IMR-90 (cell line): ENCODE measurements around the gene IQCE. TPM values are rescaled to one million over a fixed set of nuclear protein-coding genes. Genes with fewer than 3 reads are reported as not detected.
A peak's percentile ranks its signal among the peaks of the same experiment; 100 is the strongest.

ENCODE experiments used
- ATAC-seq: fragments of 200-7000 bp; cut with Tn5 transposase; 2 replicates; pipeline ENCODE4 v1.9.1; 2020; ENCODE audit warnings: low read depth, mild to moderate bottlenecking, moderate library complexity
- BruUV-seq: library from RNA; stranded (reverse); fragments of 400-500 nt; replicated peaks from 2 replicates; lab custom pipeline; 2021; lab: Mats Ljungman, UMichigan
- CTCF ChIA-PET: fragments of 300-600 bp; formaldehyde crosslinking; extraction: SDS; loops from one replicate; lab custom pipeline; 2021; ENCODE audit warnings: antibody characterized with exemption; lab: Yijun Ruan, JAX
- POLR2A ChIA-PET: fragments of 300-600 bp; sonication (Branson Sonifier 250); formaldehyde crosslinking; loops from one replicate; lab custom pipeline; 2022; ENCODE audit warnings: antibody characterized with exemption; ENCODE audit not compliant: unreplicated experiment; lab: Charles Lee
- DNase-seq: peaks from one replicate; pipeline ENCODE4 v3.0.0; 2013
- H2AFZ ChIP-seq: replicated peaks from 2 replicates; pipeline ENCODE3; 2013; ENCODE audit warnings: low read length, mild to moderate bottlenecking; ENCODE audit not compliant: poor library complexity
- H2AK5ac ChIP-seq: 2 replicates; pipeline ENCODE4 v1.6.1; 2013; ENCODE audit warnings: low read depth, low read length, inconsistent platforms
- H2AK9ac ChIP-seq: replicated peaks from 2 replicates; pipeline ENCODE3; 2013; ENCODE audit warnings: mild to moderate bottlenecking, low read depth, low read length, moderate library complexity; ENCODE audit not compliant: poor library complexity
- H2BK120ac ChIP-seq: 2 replicates; pipeline ENCODE4 v1.6.1; 2013; ENCODE audit warnings: low read depth, low read length, inconsistent platforms
- H2BK15ac ChIP-seq: 3 replicates; pipeline ENCODE4 v1.6.1; 2013; ENCODE audit warnings: low read depth, low read length, inconsistent platforms
- H2BK20ac ChIP-seq: 2 replicates; pipeline ENCODE4 v1.6.1; 2013; ENCODE audit warnings: low read depth, mild to moderate bottlenecking, inconsistent platforms, low read length, moderate library complexity
- H2BK5ac ChIP-seq: 2 replicates; pipeline ENCODE4 v1.6.1; 2013; ENCODE audit warnings: mild to moderate bottlenecking, low read depth, low read length, inconsistent platforms; ENCODE audit not compliant: poor library complexity, severe bottlenecking
- H3K14ac ChIP-seq: replicated peaks from 2 replicates; pipeline ENCODE4 v1.6.1; 2013; ENCODE audit warnings: low read depth, low read length, inconsistent platforms
- H3K18ac ChIP-seq: 2 replicates; pipeline ENCODE4 v1.6.1; 2013; ENCODE audit warnings: low read depth, low read length, control low read depth
- H3K23ac ChIP-seq: 2 replicates; pipeline ENCODE4 v1.6.1; 2013; ENCODE audit warnings: low read depth, low read length, inconsistent platforms
- H3K27ac ChIP-seq: 2 replicates; pipeline ENCODE4 v1.5.1; 2013; ENCODE audit warnings: mild to moderate bottlenecking, control low read depth, low read length; ENCODE audit not compliant: insufficient read depth
- H3K27me3 ChIP-seq: 2 replicates; pipeline ENCODE4 v1.6.1; 2013; ENCODE audit warnings: low read length; ENCODE audit not compliant: control insufficient read depth, insufficient read depth
- H3K36me3 ChIP-seq: 2 replicates; pipeline ENCODE4 v1.6.1; 2013; ENCODE audit warnings: low read length, mixed read lengths; ENCODE audit not compliant: control insufficient read depth, insufficient read depth
- H3K4ac ChIP-seq: 2 replicates; pipeline ENCODE4 v1.6.1; 2013; ENCODE audit warnings: low read depth, low read length, inconsistent platforms
- H3K4me1 ChIP-seq: 2 replicates; pipeline ENCODE4 v1.6.1; 2013; ENCODE audit warnings: low read length, mixed read lengths; ENCODE audit not compliant: control insufficient read depth, insufficient read depth
- H3K4me2 ChIP-seq: 2 replicates; pipeline ENCODE4 v1.6.1; 2013; ENCODE audit warnings: low read depth, mild to moderate bottlenecking, control low read depth, low read length, moderate library complexity
- H3K4me3 ChIP-seq: 2 replicates; pipeline ENCODE4 v1.5.1; 2013; ENCODE audit warnings: low read depth, mild to moderate bottlenecking, control low read depth, low read length, moderate library complexity; ENCODE audit not compliant: insufficient read depth
- H3K56ac ChIP-seq: 2 replicates; pipeline ENCODE4 v1.6.1; 2013; ENCODE audit warnings: low read length, inconsistent platforms; ENCODE audit not compliant: insufficient read depth; ENCODE audit errors: extremely low read depth
- H3K79me1 ChIP-seq, 2 experiments: 2 replicates each; pipeline ENCODE4 v1.6.1; 2013; ENCODE audit warnings: low read length in 2 of 2, inconsistent platforms in 1 of 2, low read depth in 1 of 2
- H3K9ac ChIP-seq: 2 replicates; pipeline ENCODE4 v1.6.1; 2013; ENCODE audit warnings: low read depth, low read length, control low read depth
- H3K9me1 ChIP-seq: 2 replicates; pipeline ENCODE4 v1.6.1; 2013; ENCODE audit warnings: low read length, inconsistent platforms; ENCODE audit not compliant: insufficient read depth
- H3K9me3 ChIP-seq: 2 replicates; pipeline ENCODE4 v1.6.1; 2013; ENCODE audit warnings: low read length; ENCODE audit not compliant: control insufficient read depth, insufficient read depth
- H4K20me1 ChIP-seq: 2 replicates; pipeline ENCODE4 v1.6.1; 2013; ENCODE audit warnings: low read length, inconsistent platforms; ENCODE audit not compliant: insufficient read depth
- H4K5ac ChIP-seq: 2 replicates; pipeline ENCODE4 v1.6.1; 2013; ENCODE audit warnings: mild to moderate bottlenecking, low read depth, low read length, control low read depth
- H4K8ac ChIP-seq, 2 experiments: 2 replicates each; pipeline ENCODE4 v1.6.1; 2013; ENCODE audit warnings: low read depth in 2 of 2, low read length in 2 of 2, control low read depth in 1 of 2, inconsistent platforms in 1 of 2
- H4K91ac ChIP-seq: 2 replicates; pipeline ENCODE4 v1.6.1; 2013; ENCODE audit warnings: low read depth, low read length, inconsistent platforms; ENCODE audit not compliant: insufficient read depth
- BHLHE40 ChIP-seq: fragments of 150-350 bp; IDR thresholded peaks from 2 replicates; pipeline ENCODE4 v1.6.1; 2016; ENCODE audit warnings: mild to moderate bottlenecking, low read depth, low read length
- CEBPB ChIP-seq: IDR thresholded peaks from 2 replicates; pipeline ENCODE4 v1.6.1; 2012; ENCODE audit warnings: low read depth, low read length, improper control_type of control experiment
- CHD1 ChIP-seq: IDR thresholded peaks from 2 replicates; pipeline ENCODE4 v1.6.1; 2012; ENCODE audit warnings: low read depth, low read length, improper control_type of control experiment
- ELK1 ChIP-seq: fragments of 150-350 bp; IDR thresholded peaks from 2 replicates; pipeline ENCODE4 v1.6.1; 2016; ENCODE audit warnings: low read depth, mild to moderate bottlenecking, low read length, moderate library complexity, borderline replicate concordance
- FOS ChIP-seq: fragments of 150-350 bp; IDR thresholded peaks from 2 replicates; pipeline ENCODE4 v1.6.1; 2016; ENCODE audit warnings: low read depth, low read length
- MAFK ChIP-seq: IDR thresholded peaks from 2 replicates; pipeline ENCODE4 v1.6.1; 2012; ENCODE audit warnings: low read depth, low read length, improper control_type of control experiment
- MAZ ChIP-seq: IDR thresholded peaks from 2 replicates; pipeline ENCODE4 v1.6.1; 2012; ENCODE audit warnings: low read depth, mild to moderate bottlenecking, low read length, improper control_type of control experiment, moderate library complexity, borderline replicate concordance
- MXI1 ChIP-seq: IDR thresholded peaks from 2 replicates; pipeline ENCODE4 v1.6.1; 2012; ENCODE audit warnings: low read depth, mild to moderate bottlenecking, low read length, moderate library complexity, borderline replicate concordance
- NFE2L2 ChIP-seq: fragments of 150-350 bp; IDR thresholded peaks from 2 replicates; pipeline ENCODE4 v1.6.1; 2016; ENCODE audit warnings: low read depth, mild to moderate bottlenecking, low read length
- POLR2A ChIP-seq: IDR thresholded peaks from 2 replicates; pipeline ENCODE4 v1.6.1; 2012; ENCODE audit warnings: mild to moderate bottlenecking, low read depth, low read length
- RAD21 ChIP-seq: IDR thresholded peaks from 2 replicates; pipeline ENCODE4 v1.6.1; 2012; ENCODE audit warnings: low read length, improper control_type of control experiment
- RCOR1 ChIP-seq: IDR thresholded peaks from 2 replicates; pipeline ENCODE4 v1.6.1; 2012; ENCODE audit warnings: mild to moderate bottlenecking, low read length, improper control_type of control experiment; ENCODE audit not compliant: insufficient replicate concordance
- SMC3 ChIP-seq: fragments of 150-350 bp; IDR thresholded peaks from 2 replicates; pipeline ENCODE4 v1.6.1; 2016; ENCODE audit warnings: low read depth, mild to moderate bottlenecking, antibody characterized with exemption, low read length, moderate library complexity
- WGBS, 2 experiments: methylation state at CpG; one replicate each; pipeline versions ENCODE4 v1.1.5 to v1.1.7; 2013; ENCODE audit warnings: missing lambda C conversion rate in 2 of 2; ENCODE audit not compliant: insufficient read length in 1 of 2; ENCODE audit errors: extremely low coverage in 2 of 2; 5-methylcytosine and 5-hydroxymethylcytosine counted together
- dilution Hi-C: fragments of 300-500 bp; cut with HindIII; formaldehyde crosslinking; loops from one replicate; pipeline ENCODE4 v1.14.3; 2018; ENCODE audit warnings: low sequenced_read_pairs; ENCODE audit not compliant: unreplicated experiment
- in situ Hi-C: fragments of 300-500 bp; cut with MboI; formaldehyde crosslinking; loops from 3 replicates; pipeline ENCODE4 v1.14.3; 2019; ENCODE audit warnings: low sequenced_read_pairs, inconsistent platforms, mixed read lengths
- intact Hi-C: fragments of 100-400 bp; cut with micrococcal nuclease; formaldehyde crosslinking; loops from 2 replicates; pipeline ENCODE4 v1.10.0; 2022
- polyA plus RNA-seq, 3 experiments: library from polyadenylated mRNA; depleted of rRNA; stranded (reverse); fragments of >200 nt; gene quantifications; 2 replicates each; pipeline ENCODE4 v1.2.3, GENCODE V29; 2012; ENCODE audit warnings: low replicate concordance in 1 of 3
- total RNA-seq: library from RNA; depleted of rRNA; stranded (reverse); fragments of >200 nt; gene quantifications from 2 replicates; pipeline ENCODE4 v1.2.3, GENCODE V29; 2012
- TF ChIP-seq, protein P1 (sequence below): conservative IDR thresholded peaks from 2 replicates; pipeline ENCODE4 v1.5.1; 2012; ENCODE audit warnings: mild to moderate bottlenecking, low read depth, low read length, improper control_type of control experiment
- TF ChIP-seq, protein P2 (sequence below): fragments of 150-350 bp; IDR thresholded peaks from 2 replicates; pipeline ENCODE4 v1.6.1; 2017; ENCODE audit warnings: mild to moderate bottlenecking, antibody characterized with exemption, low read length, low read depth

Gene IQCE
- total and polyA plus RNA-seq, 2 of the 4 experiments (the other 2 are of a cell fraction), result 5.0 to 6.3 TPM

GRCh38 chr7:2596464-2597272 lies 37.9 kb downstream of the IQCE start:
- Histone ChIP-seq H3K27ac (no peak overlapping the region), H3K4me3 (no peak overlapping the region), H3K9me1 (no peaks in the 10 kb centered on the region), H3K4me2 (no peak overlapping the region), H4K91ac (no peak overlapping the region), H3K14ac (no peak overlapping the region), H4K8ac (no peak overlapping the region), H4K5ac (no peak overlapping the region), H3K4ac (no peak overlapping the region), H3K56ac (no peak overlapping the region), H2BK15ac (no peak overlapping the region), H3K18ac (no peak overlapping the region), H3K9ac (no peak overlapping the region), H2AK5ac (no peak overlapping the region), H3K79me1 (no peaks in the 10 kb centered on the region), H2BK20ac (no peak overlapping the region), H3K23ac (no peak overlapping the region), H3K4me1 (no peaks in the 10 kb centered on the region), H3K27me3 (no peaks in the 10 kb centered on the region), H2BK120ac (no peak overlapping the region), H2AFZ (no peak overlapping the region), H3K9me3 (no peaks in the 10 kb centered on the region), H2BK5ac (no peak overlapping the region), H4K20me1 (no peaks in the 10 kb centered on the region), H2AK9ac (peak overlapping the region; percentile 55), H3K36me3 (peaks cover 49% of the 10 kb centered on the region)
- ChIA-PET CTCF (interaction anchor here (0.6 to 1.1 kb wide), 2 partner anchors 12 to 215 kb away, joined by 3 to 4 read pairs; no protein-coding TSS in a partner anchor), POLR2A (no interaction called here)
- ATAC-seq (no peak), DNase-seq (no peak)
- intact Hi-C loops, result no loop called here
- 84% methylated on average over 10 of the region's 22 CpGs; no CpG with 5 or more reads in 1 of the 2 experiments for WGBS, 2 experiments
- in situ Hi-C loops, result no loop called here
- BruUV-seq, result no TSS peak
- dilution Hi-C loops, result no loop called here
- no peak for TF ChIP-seq MAFK
- TF ChIP-seq POLR2A, result no peak
- TF ChIP-seq CHD1, result no peak
- no peak for TF ChIP-seq MAZ
- TF ChIP-seq SMC3, result no peak
- TF ChIP-seq MXI1, result no peak
- TF ChIP-seq FOS, result no peak
- no peak for TF ChIP-seq BHLHE40
- TF ChIP-seq, protein P1, sequence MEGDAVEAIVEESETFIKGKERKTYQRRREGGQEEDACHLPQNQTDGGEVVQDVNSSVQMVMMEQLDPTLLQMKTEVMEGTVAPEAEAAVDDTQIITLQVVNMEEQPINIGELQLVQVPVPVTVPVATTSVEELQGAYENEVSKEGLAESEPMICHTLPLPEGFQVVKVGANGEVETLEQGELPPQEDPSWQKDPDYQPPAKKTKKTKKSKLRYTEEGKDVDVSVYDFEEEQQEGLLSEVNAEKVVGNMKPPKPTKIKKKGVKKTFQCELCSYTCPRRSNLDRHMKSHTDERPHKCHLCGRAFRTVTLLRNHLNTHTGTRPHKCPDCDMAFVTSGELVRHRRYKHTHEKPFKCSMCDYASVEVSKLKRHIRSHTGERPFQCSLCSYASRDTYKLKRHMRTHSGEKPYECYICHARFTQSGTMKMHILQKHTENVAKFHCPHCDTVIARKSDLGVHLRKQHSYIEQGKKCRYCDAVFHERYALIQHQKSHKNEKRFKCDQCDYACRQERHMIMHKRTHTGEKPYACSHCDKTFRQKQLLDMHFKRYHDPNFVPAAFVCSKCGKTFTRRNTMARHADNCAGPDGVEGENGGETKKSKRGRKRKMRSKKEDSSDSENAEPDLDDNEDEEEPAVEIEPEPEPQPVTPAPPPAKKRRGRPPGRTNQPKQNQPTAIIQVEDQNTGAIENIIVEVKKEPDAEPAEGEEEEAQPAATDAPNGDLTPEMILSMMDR, result no peak
- no peak for TF ChIP-seq RAD21
- TF ChIP-seq RCOR1, result no peak
- TF ChIP-seq NFE2L2, result no peak
- TF ChIP-seq, protein P2, sequence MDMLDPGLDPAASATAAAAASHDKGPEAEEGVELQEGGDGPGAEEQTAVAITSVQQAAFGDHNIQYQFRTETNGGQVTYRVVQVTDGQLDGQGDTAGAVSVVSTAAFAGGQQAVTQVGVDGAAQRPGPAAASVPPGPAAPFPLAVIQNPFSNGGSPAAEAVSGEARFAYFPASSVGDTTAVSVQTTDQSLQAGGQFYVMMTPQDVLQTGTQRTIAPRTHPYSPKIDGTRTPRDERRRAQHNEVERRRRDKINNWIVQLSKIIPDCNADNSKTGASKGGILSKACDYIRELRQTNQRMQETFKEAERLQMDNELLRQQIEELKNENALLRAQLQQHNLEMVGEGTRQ, result no peak
- no peak for TF ChIP-seq ELK1
- TF ChIP-seq CEBPB, result no peak
